ENCODE results near the gene OR1E1.
"Not testable (repeated sequence)": the region's sequence is repeated elsewhere in the genome, so short reads cannot be mapped to it uniquely, and the experiment has no call there.

The OR1E1 gene, protein sequence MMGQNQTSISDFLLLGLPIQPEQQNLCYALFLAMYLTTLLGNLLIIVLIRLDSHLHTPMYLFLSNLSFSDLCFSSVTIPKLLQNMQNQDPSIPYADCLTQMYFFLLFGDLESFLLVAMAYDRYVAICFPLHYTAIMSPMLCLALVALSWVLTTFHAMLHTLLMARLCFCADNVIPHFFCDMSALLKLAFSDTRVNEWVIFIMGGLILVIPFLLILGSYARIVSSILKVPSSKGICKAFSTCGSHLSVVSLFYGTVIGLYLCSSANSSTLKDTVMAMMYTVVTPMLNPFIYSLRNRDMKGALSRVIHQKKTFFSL

DNA sequence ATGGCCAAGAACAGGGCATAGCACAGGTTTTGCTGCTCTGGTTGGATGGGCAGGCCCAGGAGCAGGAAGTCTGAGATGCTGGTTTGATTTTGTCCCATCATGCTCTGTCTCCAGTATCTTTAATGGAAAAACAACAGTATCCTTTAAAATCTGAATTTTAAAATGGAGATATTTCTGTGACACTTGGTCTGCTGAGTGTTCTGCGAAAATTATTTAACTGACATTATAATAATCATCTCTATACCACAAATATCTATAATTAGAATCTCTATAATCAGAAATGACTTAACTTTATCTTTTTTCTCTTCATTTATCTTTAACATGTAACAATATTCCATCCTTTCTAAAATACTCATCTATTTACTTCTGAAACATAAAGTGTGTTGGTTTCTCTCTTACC, at the start of gene OR1E1:
Gene OR1E1, minus strand, starts transcription at position 101 of the 400 bp plus-strand sequence. Its CDS starts 0 bp downstream, at position 101.
- no peak for DNase-seq

DNA sequence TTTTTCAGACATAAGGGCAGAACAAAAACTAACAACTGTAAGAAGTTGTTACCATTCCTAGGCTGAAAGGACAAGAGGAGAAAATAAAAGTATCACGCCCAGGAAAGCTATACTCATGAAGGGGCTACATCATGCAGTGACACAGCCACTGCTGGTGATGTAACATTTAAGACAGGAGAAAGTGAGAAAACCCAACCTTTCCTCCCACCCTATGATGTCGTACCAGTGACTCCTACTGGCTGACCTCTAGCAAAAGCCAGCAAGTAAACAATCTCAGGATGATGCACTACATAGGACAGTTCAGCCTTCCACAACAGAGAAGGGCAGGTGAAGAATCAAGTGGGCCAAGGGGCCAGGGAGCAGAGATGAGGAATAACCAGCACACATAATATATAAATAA, 49.4 kb upstream of the OR1E1 start:
- DNase-seq: peak in 1 of 2 experiments; percentile 34

DNA sequence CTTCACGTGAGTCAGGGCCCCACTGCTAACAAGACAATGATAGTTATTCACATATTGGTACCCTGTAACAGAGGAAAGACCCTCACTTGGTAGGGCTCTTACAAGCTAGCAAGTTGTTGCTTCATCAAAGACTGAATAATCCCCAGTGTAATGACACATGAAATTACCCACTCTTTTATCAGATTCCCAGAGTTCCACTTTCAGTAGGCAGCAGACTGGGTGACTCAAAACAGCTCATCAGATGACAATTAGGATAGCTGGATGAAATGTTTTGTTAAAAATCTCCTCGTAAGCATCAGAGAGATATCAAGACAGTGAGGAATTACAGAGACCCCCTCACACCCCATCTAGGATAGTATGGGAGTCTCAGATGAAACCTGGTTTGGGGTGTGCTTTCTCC, 42.2 kb upstream of the OR1E1 start:
- DNase-seq: no peak

DNA sequence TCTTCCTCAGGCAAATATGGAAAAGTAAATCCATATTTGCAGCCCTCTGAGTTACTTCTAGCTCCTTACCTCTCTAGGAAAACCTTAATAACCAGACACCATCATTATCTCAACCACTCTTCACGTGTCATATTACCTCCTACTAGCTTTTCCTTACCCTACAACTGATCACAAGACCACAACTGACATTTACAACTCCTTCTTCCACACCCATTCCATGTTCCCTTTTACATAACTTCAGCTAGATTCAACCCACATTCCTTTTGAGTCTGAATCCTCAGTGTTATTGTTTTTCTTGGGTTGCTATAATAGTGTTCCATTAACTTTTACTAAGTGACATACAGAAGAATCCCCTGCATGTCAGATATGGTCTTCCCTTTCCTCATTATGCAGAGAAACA, 40.2 kb upstream of the OR1E1 start:
- no peak for DNase-seq

DNA sequence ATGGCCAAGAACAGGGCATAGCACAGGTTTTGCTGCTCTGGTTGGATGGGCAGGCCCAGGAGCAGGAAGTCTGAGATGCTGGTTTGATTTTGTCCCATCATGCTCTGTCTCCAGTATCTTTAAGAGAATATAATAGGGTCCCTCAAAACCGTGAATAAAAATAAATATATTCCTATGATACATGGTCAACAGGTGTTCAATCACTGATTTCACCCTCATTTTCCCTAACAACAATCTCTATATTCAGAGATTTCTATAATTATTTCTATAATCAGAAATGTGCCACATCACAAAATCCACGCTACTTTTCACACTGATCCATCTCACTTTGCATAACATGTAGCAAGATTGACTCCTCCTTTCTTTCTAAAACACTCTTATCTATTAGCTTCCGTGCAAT, 35.5 kb upstream of the OR1E1 start, which contains the start of gene OR1E2:
Gene OR1E2, minus strand, starts transcription at position 101 of the 400 bp plus-strand sequence. Its CDS starts 0 bp downstream, at position 101.
- no peak for DNase-seq

DNA sequence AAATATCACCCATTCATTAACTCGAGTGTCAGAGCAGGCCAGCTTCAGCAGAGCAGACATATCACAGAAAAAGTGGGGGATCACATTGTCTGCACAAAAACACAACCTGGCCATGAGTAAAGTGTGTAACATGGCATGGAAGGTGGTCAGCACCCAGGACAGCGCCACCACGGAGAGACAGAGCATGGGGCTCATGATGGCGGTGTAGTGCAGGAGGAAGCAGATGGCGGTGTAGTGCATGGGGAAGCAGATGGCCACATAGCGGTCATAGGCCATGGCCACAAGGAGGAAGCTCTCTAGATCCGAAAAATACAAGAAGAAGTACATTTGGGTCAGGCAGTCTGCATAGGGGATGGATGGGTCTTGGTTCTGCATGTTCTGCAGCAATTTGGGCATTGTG, 35.0 kb upstream of the OR1E1 start:
- not testable (repeated sequence) for DNase-seq

DNA sequence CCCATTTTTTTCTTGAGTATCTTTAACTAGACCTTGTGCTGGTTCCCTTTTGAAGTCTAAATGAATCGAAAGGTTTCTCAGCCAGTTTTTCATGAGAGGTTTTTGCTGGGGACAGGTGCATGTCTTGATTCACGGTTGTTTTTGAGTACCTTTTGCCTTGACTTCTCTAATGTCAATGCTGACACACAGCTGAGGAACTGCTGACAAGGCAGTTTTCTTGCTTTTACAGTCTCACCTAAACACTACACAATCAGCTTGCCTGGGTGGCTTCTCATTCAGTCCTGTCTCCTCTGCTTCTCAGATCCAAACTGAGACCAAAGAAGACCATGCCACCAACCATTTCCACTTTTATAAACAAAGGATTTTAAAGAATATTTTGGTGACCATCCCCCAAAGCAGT, 20.0 kb upstream of the OR1E1 start:
- DNase-seq: no peak

DNA sequence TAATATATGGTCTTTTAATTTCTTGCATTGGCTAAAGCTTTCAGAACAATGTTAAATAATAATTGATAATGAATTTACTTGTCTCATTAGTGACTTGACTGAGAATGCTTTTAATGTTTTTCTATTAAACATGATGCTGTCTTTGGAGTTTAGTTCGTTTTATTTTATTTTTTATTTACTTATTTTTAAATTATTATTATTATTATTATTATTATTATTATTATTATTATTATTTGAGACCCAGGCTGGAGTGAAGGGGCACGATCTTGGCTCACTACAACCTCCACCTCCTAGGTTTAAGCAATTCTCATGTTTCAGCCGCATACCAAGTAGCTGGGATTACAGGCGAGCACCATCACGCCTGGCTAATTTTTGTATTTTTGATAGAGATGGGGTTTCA, 17.4 kb upstream of the OR1E1 start:
- no peak for DNase-seq

DNA sequence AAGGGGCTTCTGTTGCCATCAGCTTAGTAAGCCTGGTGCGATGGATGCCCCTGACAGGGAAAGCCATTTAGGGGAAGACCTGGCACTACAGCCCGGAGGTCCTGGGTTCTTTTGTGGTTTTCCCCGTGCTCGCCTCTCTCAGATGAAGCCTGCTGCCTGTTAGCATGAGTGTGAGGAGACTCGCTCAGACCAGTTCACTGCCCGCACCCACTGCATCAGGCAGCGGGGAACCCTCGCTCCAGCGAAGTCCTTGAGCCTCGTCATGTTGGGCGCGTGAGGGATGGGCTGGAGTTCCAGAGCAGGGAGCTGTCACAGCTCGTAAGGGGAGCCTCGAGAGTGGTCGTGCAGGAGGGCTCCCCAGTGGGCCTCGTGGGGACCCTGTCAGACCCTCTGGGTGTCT, 14.0 kb upstream of the OR1E1 start:
- not testable (repeated sequence) for DNase-seq

DNA sequence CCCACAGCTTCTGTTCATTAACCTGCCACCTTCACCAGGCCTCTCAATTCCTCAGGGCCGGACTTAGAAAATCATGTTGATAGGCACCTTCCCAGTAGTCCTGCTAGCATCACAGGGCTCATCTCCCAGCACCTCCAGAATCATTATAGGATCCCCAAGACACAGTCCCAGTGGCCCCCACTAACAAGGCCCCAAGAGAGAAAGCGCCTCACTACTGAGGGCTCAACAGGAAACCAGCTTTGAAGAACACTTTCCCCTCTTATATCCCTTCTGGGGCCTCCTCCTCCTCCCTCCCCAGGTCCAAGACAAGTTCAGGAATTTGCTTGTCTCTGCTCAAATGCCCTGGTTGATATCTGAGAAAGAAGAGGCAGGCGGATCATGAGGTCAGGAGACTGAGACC, 12.9 kb upstream of the OR1E1 start, which contains the start of gene OR3A3:
Gene OR3A3, plus strand, starts transcription at position 301 of the 400 bp plus-strand sequence.
- DNase-seq: no peak

DNA sequence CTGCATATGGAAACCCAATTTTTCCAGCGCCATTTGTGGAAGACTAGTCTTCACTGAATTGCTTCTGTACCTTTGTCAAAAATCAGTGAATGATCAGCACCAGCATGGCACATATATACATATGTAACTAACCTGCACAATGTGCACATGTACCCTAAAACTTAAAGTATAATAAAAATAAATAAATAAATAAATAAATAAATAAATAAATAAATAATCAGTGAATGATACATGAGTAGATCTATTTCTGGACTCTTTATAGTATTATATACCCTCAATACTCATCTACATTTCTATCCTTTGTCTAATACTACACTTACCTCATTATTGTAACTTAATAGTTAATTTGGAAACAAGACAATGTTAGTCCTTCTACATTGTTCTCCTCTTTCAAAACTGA, 5.6 kb upstream of the OR1E1 start:
- DNase-seq: not testable (repeated sequence)

DNA sequence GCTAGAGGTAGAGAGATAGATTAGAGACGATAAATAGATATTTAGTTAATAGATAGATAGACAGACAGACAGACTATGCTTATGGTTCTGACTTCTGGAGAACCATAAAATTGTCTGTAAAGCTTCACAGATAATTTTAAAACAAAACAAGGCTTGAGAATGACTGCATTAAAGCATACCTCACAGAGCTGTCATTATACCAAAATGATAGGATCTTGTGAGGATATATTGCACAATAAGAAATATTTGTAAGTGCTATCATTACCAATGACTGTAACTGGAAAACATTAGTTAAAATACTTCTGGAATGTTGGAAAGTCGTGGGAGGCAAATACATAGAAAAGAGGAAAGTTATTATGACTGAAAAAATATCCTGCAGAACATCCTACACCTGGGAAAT, 3.6 kb upstream of the OR1E1 start:
- DNase-seq: no peak

DNA sequence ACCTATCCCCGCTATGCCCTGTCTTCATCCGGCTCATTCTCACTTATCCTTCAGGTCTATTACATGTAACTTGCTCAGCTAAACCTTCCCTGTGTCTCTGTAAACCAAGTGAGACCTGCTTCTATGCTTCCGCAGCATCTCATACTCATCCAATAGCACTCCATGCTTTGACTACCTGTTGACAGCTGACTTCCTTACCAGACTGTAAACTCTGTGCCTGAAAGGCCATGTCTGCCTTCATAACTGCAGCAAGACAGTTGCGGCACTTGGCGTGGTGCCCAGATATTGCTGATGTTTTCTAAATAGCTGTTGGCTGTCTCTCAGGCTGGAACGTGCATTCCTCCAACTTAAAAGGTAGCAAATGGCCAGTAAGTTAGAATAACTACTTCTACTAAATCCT, 1.8 kb upstream of the OR1E1 start:
- DNase-seq: no peak

DNA sequence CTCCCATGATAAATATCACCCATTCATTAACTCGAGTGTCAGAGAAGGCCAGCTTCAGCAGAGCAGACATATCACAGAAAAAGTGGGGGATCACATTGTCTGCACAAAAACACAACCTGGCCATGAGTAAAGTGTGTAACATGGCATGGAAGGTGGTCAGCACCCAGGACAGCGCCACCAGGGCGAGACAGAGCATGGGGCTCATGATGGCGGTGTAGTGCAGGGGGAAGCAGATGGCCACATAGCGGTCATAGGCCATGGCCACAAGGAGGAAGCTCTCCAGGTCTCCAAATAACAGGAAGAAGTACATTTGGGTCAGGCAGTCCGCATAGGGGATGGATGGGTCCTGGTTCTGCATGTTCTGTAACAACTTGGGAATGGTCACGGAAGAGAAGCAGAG, 409 bp downstream of the OR1E1 start:
- not testable (repeated sequence) for DNase-seq

DNA sequence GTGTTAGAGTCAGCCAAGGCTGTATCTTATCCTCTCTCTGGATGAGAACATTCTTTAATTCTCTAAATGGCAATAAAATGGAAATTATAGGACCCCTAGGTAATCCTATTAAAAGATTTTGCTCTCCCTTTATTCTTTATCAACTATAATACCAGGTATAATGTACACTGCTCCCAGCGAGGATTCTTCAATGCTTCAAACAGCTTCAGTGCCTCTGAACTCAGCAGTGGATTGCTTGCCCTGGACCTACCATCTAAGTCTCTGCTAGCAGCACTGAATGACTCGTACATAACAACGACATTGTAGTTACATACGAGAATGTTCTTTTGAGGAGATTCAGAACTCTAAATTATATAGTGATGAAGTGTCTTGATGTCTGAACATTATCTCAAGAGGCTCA, 8.4 kb downstream of the OR1E1 start:
- no peak for DNase-seq

DNA sequence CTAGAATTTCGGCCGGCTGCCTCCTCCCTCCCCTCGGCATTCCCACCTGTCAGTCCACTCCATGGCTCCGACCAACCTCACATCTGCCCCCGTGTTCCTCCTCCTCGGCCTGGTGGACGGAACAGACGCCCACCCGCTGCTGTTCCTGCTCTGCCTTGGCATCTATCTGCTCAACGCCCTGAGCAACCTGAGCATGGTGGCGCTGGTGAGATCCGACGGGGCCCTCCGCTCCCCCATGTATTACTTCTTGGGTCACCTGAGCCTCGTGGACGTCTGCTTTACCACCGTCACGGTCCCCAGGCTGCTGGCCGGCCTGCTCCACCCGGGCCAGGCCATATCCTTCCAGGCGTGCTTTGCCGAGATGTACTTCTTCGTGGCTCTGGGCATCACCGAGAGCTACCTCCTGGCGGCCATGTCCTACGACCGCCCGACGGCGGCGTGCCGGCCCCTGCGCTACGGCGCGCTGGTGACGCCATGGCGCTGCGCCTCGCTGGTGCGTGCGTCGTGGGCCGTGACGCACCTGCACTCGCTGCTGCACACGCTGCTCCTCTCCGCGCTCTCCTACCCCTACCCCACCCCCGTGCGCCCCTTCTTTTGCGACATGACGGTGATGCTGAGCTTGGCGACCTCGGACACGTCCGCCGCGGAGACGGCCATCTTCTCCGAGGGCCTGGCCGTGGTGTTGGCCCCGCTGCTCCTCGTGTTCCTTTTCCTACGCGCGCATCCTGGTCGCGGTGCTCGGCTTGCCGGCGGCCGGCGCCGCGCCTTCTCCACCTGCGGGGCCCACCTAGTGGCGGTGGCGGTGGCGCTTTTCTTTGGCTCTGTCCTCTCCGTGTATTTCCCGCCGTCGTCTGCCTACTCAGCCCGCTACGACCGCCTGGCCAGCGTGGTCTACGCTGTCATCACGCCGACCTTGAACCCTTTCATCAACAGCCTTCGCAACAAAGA, 12.1 kb downstream of the OR1E1 start, which contains the start of gene OR3A2:
Gene OR3A2, minus strand, starts transcription at position 440 of the 948 bp plus-strand sequence.
- DNase-seq: no peak

DNA sequence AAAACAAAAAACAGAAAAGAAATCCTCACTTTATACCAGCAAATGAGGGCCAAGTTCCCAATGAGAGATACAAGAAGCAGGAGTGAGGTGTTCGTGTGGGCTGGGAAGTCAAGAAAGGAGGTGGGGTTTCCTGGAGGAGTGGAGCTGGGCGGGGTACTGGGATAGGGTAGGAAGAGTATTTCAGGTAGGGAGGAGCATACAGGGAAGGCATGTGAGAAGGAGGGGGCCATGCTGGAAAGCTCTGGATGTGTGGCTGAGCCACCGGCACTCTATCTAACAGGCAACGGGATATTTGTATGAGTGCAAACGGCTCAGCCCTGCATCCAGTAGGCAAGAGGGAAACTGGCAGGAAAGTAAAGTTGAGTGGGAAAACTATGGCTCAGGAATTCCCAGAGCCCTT, 16.3 kb downstream of the OR1E1 start:
- no peak for DNase-seq

DNA sequence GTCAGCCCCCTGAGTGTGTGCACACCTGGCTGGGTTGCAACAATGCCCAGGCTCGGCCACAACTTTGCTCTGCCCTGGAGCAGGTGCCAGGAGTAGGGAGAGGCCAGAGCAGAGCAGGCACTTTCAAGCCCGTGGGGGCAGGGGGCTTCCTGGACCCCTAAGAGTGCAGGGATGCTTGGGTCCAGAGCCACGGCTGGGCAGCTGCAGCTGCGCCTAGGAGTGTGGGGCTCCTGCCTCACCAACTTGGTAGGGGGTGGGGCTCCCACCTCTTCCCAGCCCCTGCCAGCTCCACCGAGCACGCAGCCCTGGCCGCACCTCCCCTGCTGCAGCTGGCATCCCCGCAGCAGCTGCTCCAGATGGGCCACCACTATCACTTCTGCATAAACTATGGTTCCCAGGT, 19.9 kb downstream of the OR1E1 start:
- DNase-seq: no peak

DNA sequence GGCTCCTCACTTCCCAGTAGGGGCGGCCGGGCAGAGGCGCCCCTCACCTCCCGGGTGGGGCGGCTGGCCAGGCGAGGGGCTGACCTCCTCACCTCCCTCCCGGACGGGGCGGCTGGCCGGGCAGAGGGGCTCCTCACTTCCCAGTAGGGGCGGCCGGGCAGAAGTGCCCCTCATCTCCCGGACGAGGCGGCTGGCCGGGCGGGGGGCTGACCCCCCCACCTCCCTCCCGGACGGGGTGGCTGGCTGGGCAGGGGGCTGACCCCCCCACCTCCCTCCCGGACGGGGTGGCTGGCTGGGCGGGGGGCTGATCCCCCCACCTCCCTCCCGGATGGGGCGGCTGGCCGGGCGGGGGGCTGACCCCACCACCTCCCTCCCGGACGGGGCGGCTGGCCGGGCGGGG, 27.0 kb downstream of the OR1E1 start:
- not testable (repeated sequence) for DNase-seq
